Left renal cortex interstitium (tissue), 4 donors: Measurements from ENCODE around the gene KCND2. TPM values are rescaled to one million over a fixed set of nuclear protein-coding genes. Genes with fewer than 3 reads are reported as not detected.

Experiments
- DNase-seq, 4 donors: peaks; one replicate each; pipeline ENCODE4 v3.0.0-alpha.2; 2013; ENCODE audit warnings: low read depth in 4 of 4, low spot score in 2 of 4, missing footprints in 1 of 4
- polyA plus RNA-seq, 4 donors: library from polyadenylated mRNA; unstranded; fragments of 120-200 nt; gene quantifications; one replicate each; pipeline ENCODE4 v1.2.1, GENCODE V29; 2013; ENCODE audit not compliant: insufficient read length in 4 of 4

Gene KCND2
- polyA plus RNA-seq, 4 donors: 1.5 to 2.0 (median 1.8) TPM

GRCh38 chr7:120307991-120308545, 35.1 kb downstream of the KCND2 start:
- DNase-seq: no peak

- no peak for DNase-seq
Observed at GRCh38 chr7:120311028-120311788, 38.2 kb downstream of the KCND2 start.

- no peak for DNase-seq
Observed at GRCh38 chr7:120320218-120320961, 47.4 kb downstream of the KCND2 start.

GRCh38 chr7:120327054-120327453, 54.1 kb downstream of the KCND2 start:
- no peak for DNase-seq

GRCh38 chr7:120332433-120332832, 59.5 kb downstream of the KCND2 start:
- no peak for DNase-seq

GRCh38 chr7:120334475-120334874, 61.5 kb downstream of the KCND2 start:
- no peak for DNase-seq

GRCh38 chr7:120337308-120337907, 64.4 kb downstream of the KCND2 start:
- no peak for DNase-seq

GRCh38 chr7:120344276-120344675, 71.3 kb downstream of the KCND2 start:
- DNase-seq: no peak

GRCh38 chr7:120353171-120353570, 80.2 kb downstream of the KCND2 start:
- no peak for DNase-seq

GRCh38 chr7:120360918-120361317, 87.9 kb downstream of the KCND2 start:
- DNase-seq: no peak

- no peak for DNase-seq
Observed at GRCh38 chr7:120363414-120363813, 90.4 kb downstream of the KCND2 start.

GRCh38 chr7:120370954-120371353, 98.0 kb downstream of the KCND2 start:
- no peak for DNase-seq

- no peak for DNase-seq
Observed at GRCh38 chr7:120373174-120373573, 100.2 kb downstream of the KCND2 start.

- DNase-seq: no peak
Observed at GRCh38 chr7:120394595-120394994, 121.6 kb downstream of the KCND2 start.

- no peak for DNase-seq
Observed at GRCh38 chr7:120395526-120396019, 122.6 kb downstream of the KCND2 start.

- DNase-seq: no peak
Observed at GRCh38 chr7:120398284-120399000, 125.5 kb downstream of the KCND2 start.

- no peak for DNase-seq
Observed at GRCh38 chr7:120400806-120401455, 128.0 kb downstream of the KCND2 start.

- DNase-seq: no peak
Observed at GRCh38 chr7:120402079-120402767, 129.2 kb downstream of the KCND2 start.

- no peak for DNase-seq
Observed at GRCh38 chr7:120402801-120403200, 129.8 kb downstream of the KCND2 start.
